ENCODE data around the gene ABCA1.

DNA sequence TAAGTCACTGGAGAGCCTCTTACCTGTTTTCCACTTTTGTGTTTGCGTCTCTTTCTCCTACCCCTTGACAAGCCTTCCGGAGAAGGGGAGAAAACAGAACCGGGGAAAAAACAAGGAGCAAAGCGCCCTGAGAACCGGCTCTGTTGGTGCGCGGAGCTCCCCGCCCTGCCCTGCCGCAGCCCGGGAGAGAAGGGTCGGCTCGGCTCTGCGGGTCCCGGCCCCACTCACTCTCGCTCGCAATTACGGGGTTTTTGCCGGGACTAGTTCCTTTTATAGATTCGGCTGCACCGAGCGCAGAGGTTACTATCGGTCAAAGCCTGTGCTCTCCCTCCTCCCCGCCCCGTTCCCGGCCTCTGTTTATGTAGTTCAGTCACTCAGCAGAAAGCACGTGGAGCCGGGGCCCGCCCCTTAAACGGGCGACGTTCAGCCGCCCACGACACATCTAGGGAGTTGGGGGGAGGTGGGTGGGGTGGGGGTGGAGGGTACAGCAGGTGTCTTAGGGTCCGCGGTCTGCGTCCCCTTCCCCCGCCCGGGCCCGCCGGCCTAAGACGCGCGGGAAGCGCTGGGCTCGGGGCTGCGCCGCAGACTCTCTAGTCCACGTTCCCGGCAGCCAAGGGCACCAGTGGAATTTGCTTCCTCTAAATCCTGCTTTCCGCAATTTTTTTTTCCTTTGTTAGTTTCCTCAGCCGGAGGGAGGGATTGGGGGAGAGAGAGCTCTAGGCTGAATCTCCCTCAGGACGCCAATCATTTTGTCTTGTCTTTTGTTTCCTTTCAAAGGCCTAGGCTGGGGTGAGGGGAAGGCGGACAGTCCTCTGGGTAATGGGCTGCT is at the start of gene ABCA1:
- TF ChIP-seq EZH2phosphoT487 (IDR thresholded peaks at IDR 0.05; ENCODE audit: borderline replicate concordance, low read length) (no peak), EZH2 (IDR thresholded peaks at IDR 0.05; ENCODE audit: low read length, unreplicated experiment) (no peak)
- TF ChIP-seq, protein P1, sequence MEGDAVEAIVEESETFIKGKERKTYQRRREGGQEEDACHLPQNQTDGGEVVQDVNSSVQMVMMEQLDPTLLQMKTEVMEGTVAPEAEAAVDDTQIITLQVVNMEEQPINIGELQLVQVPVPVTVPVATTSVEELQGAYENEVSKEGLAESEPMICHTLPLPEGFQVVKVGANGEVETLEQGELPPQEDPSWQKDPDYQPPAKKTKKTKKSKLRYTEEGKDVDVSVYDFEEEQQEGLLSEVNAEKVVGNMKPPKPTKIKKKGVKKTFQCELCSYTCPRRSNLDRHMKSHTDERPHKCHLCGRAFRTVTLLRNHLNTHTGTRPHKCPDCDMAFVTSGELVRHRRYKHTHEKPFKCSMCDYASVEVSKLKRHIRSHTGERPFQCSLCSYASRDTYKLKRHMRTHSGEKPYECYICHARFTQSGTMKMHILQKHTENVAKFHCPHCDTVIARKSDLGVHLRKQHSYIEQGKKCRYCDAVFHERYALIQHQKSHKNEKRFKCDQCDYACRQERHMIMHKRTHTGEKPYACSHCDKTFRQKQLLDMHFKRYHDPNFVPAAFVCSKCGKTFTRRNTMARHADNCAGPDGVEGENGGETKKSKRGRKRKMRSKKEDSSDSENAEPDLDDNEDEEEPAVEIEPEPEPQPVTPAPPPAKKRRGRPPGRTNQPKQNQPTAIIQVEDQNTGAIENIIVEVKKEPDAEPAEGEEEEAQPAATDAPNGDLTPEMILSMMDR (conservative IDR thresholded peaks at IDR 0.05; ENCODE audit: low read depth, low read length) = no peak

Measured in PC-3 (cell line).